ENCODE measurements around the gene SPATA33.

Gene SPATA33

GRCh38 chr16:89711601-89712273 is 54.1 kb downstream of the SPATA33 start:
- peak; percentile 14 for DNase-seq

GRCh38 chr16:89712274-89712781 is 54.7 kb downstream of the SPATA33 start:
- no peak for DNase-seq

DNA sequence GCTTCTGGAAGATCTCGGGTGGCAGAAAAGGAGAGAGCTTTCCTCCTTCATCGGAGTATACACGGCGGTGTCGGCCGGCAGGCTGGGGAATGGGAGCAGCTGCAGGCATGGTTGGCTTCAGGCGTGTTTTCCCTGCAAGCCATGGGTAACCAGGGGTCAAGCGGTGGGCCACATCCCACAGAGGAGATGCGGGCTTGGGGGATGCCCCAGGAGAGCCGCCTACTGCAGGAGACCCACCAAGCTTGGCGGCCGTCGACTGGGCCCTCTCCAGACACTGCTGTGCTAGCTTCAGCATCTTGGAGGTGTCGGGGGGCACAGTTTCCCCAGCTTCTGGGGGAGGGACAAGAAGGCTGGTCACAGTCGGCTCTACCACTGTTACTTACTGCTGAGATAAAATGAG is 58.9 kb downstream of the SPATA33 start:
- DNase-seq: no peak

DNA sequence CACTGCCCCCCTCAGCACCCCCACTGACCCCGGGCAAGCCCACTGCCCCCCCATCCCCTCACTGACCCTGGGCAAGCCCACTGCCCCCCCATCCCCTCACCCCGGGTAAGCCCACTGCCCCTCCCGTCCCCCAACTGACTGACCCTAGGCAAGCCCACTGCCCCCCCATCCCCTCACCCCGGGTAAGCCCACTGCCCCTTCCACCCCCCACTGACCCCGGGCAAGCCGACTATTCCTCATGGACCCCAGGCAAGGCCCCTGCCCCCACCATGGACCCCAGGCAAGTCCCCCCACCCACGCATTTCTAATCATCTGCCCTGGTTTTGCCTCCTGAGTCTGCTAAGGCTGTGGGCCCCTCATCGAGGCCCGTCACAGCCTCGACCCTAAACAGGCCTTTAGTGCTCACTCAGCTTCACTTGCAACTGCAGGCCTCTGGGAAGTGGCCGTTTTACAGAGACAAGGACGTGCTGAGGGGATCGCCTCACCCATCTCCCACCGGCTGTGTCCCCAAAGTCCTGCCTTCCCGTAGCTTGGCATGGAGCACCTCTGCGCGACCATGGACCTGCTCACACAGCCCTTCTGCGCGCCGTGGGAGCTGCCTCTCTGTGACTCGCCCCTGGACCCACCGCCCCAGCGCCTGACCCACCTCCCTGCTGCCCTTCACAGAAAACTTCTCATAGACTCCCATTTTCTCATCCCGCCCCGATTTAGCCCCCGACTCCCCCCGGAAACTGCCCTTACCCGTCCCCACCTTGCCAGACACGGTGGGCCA is 59.5 kb downstream of the SPATA33 start:
- DNase-seq: no peak

DNA sequence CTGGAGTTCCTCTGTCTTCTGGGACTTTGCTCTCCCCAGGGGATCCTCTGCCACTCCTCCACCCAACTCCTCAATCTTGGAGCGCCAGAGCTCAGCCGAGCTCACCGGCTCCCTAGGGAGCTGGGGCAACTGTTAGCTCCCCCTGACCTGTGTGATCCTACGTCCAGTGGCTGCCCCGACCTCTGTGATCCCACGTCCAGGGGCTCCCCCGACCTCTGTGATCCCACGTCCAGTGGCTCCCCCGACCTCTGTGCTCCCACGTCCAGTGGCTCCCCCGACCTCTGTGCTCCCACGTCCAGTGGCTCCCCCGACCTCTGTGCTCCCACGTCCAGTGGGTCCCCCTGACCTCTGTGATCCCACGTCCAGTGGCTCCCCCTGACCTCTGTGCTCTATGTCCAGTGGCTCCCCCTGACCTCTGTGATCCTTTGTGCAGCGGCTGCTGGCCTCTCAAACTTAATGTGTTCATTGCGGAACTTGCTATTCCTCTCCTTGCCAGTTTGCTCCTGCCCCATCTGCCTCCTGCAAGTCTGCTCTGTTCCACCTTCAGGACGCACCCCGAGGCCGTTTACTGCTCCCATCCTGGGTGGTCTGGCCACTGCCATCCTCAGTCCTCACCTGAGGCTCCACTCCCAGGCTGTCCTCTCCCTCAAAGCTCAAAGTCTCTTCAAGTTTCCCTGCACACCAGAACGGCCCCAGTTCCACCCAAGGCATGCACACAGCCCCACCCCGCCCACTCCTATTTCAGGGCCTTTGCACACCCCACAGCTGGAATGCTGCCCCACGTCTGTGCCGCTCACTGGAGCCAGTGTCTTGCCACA is 60.3 kb downstream of the SPATA33 start:
- no peak for DNase-seq

Data from NCI-H1105 treated with DMSO at 0.1 percent for 48 hours (cell line).